ENCODE data around the gene DGLUCY. TPM values are rescaled to one million over a fixed set of nuclear protein-coding genes. Genes with fewer than 3 reads are reported as not detected.
"Not testable (repeated sequence)": the region's sequence is repeated elsewhere in the genome, so short reads cannot be mapped to it uniquely, and the experiment has no call there.

DGLUCY gene
- total RNA-seq, 3 donors from 2014 or later, result 32.6 to 35.7 (median 34.4) TPM

DNA sequence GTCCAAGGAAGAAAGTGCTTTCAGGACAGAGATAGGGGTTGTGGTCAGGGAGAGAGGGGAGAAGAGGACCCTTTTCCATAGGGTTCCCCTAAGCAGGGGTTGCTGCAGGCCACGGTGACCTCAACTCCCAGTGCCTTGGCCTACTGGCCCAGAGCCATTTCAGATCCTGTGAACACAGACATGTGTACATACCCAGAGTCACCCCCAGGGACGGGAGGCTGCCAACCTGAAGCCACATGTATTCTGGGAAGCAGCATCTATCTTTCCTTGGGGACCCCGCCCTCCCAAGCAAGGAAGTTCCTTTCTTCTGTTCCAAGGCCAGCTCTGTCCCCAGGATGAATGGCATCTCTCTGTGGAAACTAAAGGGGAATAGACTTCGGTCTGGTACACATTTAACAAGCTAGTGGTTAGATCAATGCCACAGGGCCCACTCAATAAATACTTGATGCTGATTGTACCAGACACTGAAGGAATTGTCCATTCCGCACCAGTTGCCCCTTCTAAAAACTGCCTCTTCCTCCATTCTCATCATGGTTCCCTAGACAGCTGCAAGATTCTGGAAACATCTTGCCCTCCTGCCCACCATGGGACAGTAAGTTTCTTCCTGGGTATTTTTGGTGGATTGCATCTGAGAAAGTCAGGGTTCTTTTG, 25.2 kb upstream of the DGLUCY start:
- intact Hi-C loops (cut with DNase I; ENCODE audit: low total_unique reads), result no loop called here
- peaks cover 0 to 3% of the 10 kb centered on the region in 2 donors for H3K4me1 ChIP-seq
- H3K4me3 ChIP-seq, result no peak overlapping the region
- DNase-seq (ENCODE audit: low spot score in 2 of 2), result no peak
- TF ChIP-seq, protein P1, sequence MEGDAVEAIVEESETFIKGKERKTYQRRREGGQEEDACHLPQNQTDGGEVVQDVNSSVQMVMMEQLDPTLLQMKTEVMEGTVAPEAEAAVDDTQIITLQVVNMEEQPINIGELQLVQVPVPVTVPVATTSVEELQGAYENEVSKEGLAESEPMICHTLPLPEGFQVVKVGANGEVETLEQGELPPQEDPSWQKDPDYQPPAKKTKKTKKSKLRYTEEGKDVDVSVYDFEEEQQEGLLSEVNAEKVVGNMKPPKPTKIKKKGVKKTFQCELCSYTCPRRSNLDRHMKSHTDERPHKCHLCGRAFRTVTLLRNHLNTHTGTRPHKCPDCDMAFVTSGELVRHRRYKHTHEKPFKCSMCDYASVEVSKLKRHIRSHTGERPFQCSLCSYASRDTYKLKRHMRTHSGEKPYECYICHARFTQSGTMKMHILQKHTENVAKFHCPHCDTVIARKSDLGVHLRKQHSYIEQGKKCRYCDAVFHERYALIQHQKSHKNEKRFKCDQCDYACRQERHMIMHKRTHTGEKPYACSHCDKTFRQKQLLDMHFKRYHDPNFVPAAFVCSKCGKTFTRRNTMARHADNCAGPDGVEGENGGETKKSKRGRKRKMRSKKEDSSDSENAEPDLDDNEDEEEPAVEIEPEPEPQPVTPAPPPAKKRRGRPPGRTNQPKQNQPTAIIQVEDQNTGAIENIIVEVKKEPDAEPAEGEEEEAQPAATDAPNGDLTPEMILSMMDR (IDR thresholded peaks at IDR 0.05), result no peak
- TF ChIP-seq POLR2A (IDR thresholded peaks at IDR 0.05), result no peak
- no peak for TF ChIP-seq POLR2AphosphoS5 (IDR thresholded peaks at IDR 0.05)
- H3K36me3 ChIP-seq, result no peaks in the 10 kb centered on the region
- peak overlapping the region; percentile 84 to 86 for H3K27ac ChIP-seq
- H3K9me3 ChIP-seq, result no peaks in the 10 kb centered on the region
- H3K27me3 ChIP-seq, result no peaks in the 10 kb centered on the region

DNA sequence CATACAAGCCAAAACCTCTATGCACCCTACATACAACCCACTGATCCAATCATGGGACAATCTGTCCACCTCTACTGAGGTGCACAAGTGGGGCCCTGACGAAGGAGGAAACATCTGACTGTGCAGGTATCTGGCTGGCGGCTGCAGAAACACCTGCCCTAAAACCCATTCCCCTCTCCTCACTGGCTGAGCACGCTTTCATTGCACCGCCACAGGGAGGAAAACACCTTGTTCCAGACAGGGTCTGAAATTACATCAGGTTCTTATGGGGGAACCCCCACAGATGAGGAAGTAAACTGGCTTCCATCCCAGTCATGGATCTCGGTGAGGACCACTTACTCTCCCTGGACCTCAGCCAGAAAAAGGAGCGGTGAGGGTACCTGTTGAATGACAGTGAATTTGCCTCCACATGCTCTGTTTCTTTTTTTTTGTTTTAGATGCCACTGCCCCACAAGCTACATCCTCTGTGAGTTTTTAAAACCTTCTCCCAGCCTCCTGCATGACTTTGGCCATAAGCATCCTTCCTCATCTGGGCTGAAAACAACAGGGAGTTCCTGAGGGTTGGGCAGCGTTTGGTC, 23.8 kb upstream of the DGLUCY start:
- Histone ChIP-seq H3K27ac (no peak overlapping the region), H3K9me3 (no peaks in the 10 kb centered on the region), H3K4me1 (peaks cover 0 to 3% of the 10 kb centered on the region in 2 donors), H3K4me3 (no peak overlapping the region), H3K27me3 (no peaks in the 10 kb centered on the region), H3K36me3 (no peaks in the 10 kb centered on the region)
- TF ChIP-seq POLR2AphosphoS5 (IDR thresholded peaks at IDR 0.05) (no peak), POLR2A (IDR thresholded peaks at IDR 0.05) (no peak)
- TF ChIP-seq, protein P1 (IDR thresholded peaks at IDR 0.05), result no peak
- DNase-seq (ENCODE audit: low spot score in 2 of 2), result no peak
- intact Hi-C loops (cut with DNase I; ENCODE audit: low total_unique reads), result loop anchor here (5.0 kb wide), 1 partner anchor 702 kb away; no protein-coding TSS in a partner anchor

DNA sequence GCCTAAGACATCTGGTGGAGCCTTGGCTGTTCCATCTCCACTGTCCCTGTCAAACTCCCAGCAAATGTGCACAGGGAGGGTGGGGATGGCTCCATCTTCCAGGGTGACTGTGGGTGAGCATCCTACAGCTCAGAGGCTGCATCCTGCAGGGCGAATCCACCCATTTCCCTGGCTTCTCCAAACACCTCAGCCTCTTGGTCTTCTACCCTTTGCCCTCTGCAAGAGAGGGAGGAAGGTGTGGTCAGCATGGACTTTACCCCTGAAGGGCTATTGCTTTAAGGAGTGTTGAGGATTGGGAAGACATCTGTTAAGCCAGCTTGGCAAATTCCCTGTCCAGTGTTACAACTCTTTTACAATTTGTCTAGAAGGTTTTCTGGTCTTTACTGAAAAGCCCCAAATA, 23.1 kb upstream of the DGLUCY start:
- Histone ChIP-seq H3K27me3 (no peaks in the 10 kb centered on the region), H3K4me1 (peaks cover 0 to 3% of the 10 kb centered on the region in 2 donors), H3K4me3 (no peak overlapping the region), H3K36me3 (no peaks in the 10 kb centered on the region), H3K9me3 (no peaks in the 10 kb centered on the region), H3K27ac (no peak overlapping the region)
- intact Hi-C loops (cut with DNase I; ENCODE audit: low total_unique reads), result loop anchor here (5.0 kb wide), 1 partner anchor 702 kb away; no protein-coding TSS in a partner anchor
- no peak for DNase-seq (ENCODE audit: low spot score in 2 of 2)
- TF ChIP-seq POLR2A (IDR thresholded peaks at IDR 0.05), result no peak
- TF ChIP-seq POLR2AphosphoS5 (IDR thresholded peaks at IDR 0.05), result no peak
- TF ChIP-seq, protein P1 (IDR thresholded peaks at IDR 0.05), result no peak

DNA sequence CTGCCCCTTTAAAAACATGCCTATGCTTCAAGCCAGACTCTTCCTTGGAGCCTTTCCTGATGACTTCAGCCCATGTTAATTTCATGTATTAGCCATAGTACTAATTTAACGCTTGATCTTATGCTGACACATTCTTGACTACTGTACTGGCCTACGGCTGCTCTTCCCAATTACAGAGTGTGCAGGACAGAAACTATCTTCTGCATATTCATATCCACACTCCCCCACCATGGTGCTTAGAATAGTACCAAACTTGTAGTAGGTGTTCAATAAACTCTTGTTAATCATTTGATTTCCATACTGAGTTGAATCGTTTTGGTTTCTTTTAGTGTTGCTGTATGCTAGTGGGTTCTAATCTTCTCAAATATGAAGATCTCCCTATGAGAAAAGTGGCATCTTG, 21.8 kb upstream of the DGLUCY start:
- H3K36me3 ChIP-seq, result no peaks in the 10 kb centered on the region
- no peak for DNase-seq (ENCODE audit: low spot score in 2 of 2)
- no peak overlapping the region for H3K4me3 ChIP-seq
- no peak for TF ChIP-seq POLR2AphosphoS5 (IDR thresholded peaks at IDR 0.05)
- TF ChIP-seq, protein P1 (IDR thresholded peaks at IDR 0.05), result no peak
- peaks cover 0 to under 1% of the 10 kb centered on the region in 2 donors for H3K4me1 ChIP-seq
- no peaks in the 10 kb centered on the region for H3K27me3 ChIP-seq
- intact Hi-C loops (cut with DNase I; ENCODE audit: low total_unique reads), result loop anchor here (5.0 kb wide), 1 partner anchor 700 kb away; no protein-coding TSS in a partner anchor
- H3K27ac ChIP-seq, result no peak overlapping the region
- H3K9me3 ChIP-seq, result no peaks in the 10 kb centered on the region

DNA sequence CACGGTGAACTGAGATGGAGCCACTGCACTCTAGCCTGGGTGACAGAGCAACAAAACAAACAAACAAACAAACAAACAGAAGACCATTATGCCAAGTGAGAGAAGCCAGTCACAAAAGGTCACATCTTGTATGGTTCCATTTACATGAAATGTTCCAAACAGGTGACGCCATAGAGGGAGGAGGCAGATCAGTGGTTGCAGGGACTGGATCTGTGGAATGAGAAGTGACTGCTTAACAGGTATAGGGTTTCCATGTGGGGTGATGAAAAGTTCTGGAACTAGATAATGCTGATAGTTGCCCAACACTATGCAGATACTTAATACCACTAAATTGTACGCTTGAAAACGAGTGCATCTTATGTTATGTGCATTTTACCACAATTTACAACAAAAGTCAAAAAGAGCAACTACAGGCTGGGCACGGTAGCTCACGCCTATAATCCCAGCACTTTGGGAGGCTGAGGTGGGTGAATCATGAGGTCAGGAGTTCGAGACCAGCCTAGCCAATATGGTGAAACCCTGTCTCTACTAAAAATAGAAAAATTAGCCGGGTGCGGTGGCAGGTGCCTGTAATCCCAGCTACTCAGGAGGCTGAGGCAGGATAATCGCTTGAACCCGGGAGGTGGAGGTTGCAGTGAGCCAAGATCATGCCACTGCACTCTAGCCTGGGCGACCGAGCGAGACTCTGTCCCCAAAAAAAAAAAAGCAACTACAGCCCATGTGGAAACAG, 20.0 kb upstream of the DGLUCY start:
- H3K4me1 ChIP-seq; H3K27me3 ChIP-seq; H3K4me3 ChIP-seq; H3K27ac ChIP-seq; DNase-seq (ENCODE audit: low spot score in 2 of 2); H3K9me3 ChIP-seq; H3K36me3 ChIP-seq: not testable (repeated sequence)
- intact Hi-C loops (cut with DNase I; ENCODE audit: low total_unique reads), result loop anchor here (5.0 kb wide), 1 partner anchor 698 kb away; no protein-coding TSS in a partner anchor

Data from breast epithelium (tissue), 4 donors.